ENCODE measurements around the gene MST1R.
"Not testable (repeated sequence)": the region's sequence is repeated elsewhere in the genome, so short reads cannot be mapped to it uniquely, and the experiment has no call there.

Gene MST1R

DNA sequence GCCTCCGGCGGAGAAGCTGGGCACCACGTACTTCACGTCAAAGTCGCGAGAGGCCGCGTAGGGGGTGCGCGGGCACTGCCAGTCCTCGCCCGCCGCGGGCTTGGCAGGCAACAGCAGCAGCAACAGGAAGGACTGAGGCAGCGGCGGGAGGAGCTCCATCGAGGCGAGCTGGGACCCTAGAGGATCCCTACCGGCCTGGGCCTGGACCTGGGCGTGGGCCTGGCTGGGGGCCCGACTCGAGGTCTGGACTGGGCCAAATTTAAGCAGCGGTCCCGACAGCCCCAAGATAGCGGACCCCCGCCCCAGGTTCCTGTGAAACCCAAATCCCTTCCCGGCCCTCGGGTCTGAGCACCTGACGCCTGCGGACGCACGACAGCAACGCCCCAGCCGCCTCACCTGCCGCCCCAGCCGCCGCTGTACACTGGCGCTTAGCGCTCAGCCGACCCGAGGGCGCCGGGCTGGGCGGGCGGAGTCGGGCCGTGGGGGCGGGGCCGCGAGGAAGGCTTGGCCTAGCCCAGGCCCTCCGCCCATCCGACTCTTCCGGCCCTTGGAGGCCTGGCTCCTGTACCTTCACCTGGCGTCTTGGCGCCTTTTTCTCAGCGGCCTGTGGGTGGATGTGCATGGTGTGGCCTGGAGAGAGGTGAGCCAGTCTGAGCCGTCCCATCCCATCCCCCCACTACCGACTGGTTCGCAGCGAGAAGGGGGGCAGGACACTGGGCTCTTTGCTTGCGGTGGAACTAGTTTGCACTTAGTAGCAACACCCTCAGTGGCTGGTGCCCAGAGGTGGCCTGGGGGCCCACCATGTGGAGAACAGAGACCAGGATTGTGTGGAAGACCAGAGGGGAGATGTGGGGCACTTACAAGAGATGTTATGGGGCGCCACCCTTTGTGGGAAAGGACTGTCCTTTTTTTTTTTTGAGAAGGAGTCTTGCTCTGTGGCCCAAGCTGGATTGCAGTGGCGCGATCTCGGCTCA, at the start of gene MST1R:
TSS of gene MST1R (minus strand) at position 423 of the 974 bp plus-strand sequence. CDS start at position 159, 264 bp downstream.
- peak; percentile 38 to 56 for DNase-seq (ENCODE audit: low read depth in 2 of 2, low spot score in 1 of 2)

DNA sequence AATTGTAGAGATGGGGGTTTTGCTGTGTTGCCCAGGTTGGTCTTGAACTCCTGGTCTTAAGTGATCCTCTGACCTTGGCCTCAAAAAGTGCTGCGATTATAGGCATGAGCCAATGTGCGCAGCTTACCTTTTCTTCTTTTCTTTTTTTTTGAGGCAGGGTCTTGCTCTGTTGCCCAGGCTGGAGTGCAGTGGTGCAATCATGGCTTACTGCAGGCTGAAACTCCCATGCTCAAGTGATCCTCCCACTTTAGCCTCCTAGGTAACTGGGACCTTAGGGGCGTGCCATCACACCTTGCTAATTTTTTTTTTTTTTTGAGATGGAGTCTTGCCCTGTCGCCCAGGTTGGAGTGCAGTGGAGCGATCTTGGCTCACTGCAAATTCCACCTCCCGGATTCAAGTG, 49.3 kb upstream of the MST1R start:
- DNase-seq (ENCODE audit: low read depth in 2 of 2, low spot score in 1 of 2): no peak

DNA sequence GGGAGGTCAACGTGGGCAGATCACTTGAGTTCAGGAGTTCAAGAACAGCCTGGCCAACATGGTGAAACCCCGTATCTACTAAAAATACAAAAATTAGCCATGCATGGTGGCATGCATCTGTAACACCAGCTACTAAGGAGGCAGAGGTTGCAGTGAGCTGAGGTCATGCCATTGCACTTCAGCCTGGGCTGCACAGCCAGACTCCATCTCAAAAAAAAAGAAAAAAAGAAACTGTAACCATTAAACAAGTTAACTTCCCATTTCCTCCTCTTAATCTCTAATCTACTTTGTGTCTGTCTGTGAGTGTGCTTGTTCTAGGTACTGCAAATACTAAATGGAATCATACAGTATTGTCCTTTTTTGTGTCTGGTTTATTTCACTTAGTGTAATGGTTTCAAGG, 39.0 kb upstream of the MST1R start:
- DNase-seq (ENCODE audit: low read depth in 2 of 2, low spot score in 1 of 2): no peak

DNA sequence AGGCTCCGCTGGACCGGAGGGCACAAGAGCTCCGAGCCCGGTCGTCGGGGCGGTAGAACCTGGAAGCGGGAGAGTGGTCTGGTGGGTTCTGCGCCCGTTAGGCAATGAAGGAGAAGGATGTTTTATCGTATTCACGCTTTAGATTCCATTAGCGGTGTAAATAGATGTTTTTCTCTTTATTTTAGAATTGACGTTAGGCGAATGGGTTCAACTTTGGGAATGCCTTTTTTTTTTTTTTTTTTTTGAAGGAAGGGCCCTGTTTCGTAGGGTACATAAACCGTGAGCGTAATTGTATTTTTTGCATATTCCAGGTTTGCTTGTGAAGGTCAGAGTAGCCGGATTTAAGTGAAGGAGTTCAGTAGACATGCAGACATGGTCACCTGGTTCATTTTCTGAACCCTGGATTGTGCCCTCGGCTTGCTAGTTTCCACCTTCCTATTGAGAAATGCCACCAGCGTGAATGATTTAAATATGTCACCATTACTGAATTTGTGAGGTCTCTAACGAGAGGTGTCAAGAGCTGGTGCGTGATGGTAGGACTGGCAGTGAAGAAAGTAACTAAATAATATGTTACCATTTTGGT, 37.1 kb upstream of the MST1R start:
- no peak for DNase-seq (ENCODE audit: low read depth in 2 of 2, low spot score in 1 of 2)

DNA sequence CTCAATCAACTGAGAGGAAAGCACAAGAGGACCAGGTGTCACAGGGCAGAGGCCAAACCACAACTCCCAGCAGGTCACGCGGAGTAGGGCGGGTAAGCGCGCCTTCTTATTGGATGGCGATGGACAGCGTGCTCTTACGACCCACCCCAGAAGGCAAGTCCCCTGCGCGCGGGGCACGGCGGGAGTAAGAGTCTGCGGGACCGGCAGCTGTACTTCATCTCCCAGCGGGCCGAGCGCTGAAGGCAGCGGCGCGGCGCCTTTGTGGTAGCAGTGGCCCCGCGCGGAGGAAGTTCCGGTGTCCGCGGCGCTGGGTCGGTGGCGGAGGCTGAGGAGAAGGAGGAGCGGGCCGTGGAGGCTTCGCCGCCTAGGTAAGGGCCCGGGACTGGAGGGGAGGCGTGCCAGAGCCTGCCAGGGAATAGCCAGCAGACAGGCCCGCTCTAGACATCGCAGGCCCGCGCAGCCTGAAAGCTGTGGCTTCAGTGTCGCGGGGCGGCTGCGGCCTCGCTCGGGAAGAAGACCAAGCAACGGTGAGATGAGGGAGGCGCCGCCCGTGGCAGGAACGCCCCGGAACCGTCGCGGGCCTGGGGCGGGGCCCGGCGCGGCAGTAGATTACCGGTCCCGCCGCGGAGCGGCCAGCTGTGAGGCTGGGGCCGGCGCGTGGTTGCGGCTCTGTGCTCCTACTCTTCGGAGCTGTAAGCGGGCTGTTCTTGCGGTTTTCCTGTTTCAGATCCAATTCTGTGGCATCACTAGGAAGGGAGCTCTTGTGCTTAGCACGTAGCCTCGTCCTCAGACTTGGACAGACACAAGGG, 36.4 kb upstream of the MST1R start, which contains the start of gene RBM6:
TSS of gene RBM6 (plus strand) at position 293 of the 809 bp plus-strand sequence. CDS start 22,492 bp downstream, outside the sequence.
- DNase-seq (ENCODE audit: low read depth in 2 of 2, low spot score in 1 of 2): peak; percentile 72 to 86

DNA sequence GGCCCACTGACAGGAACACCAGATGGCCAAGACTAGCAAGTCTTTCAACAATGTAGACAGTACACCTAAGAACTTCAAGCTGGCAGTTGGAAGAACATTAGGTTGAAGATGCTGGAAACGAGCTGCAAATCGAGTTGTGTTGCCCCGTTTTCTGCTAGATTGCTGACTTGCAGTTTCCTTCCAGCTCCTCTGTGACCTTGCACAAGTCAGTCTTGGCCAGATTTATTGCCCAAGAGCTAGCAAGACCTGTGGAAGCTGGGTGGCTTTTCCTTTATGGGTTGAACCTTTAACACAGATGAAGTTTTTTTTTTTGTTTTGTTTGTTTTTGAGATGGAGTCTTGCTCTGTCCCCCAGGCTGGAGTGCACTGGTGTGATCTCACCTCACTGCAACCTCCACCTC, 33.4 kb upstream of the MST1R start:
- DNase-seq (ENCODE audit: low read depth in 2 of 2, low spot score in 1 of 2): no peak

DNA sequence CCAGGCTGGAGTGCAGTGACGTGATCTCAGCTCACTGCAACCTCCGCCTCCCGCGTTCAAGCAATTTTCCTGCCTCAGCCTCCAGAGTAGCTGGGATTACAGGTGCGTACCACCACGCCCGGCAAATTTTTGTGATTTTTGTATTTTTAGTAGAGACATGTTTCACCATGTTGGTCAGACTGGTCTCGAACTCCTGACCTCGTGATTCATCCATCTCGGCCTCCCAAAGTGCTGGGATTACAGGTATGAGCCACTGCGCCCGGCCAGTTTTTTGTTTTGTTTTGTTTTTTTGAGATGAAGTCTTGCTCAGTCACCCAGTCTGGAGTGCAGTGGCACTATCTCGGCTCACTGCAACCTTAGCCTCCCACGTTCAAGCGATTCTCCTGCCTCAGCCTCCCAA, 28.6 kb upstream of the MST1R start:
- DNase-seq (ENCODE audit: low read depth in 2 of 2, low spot score in 1 of 2): not testable (repeated sequence)

DNA sequence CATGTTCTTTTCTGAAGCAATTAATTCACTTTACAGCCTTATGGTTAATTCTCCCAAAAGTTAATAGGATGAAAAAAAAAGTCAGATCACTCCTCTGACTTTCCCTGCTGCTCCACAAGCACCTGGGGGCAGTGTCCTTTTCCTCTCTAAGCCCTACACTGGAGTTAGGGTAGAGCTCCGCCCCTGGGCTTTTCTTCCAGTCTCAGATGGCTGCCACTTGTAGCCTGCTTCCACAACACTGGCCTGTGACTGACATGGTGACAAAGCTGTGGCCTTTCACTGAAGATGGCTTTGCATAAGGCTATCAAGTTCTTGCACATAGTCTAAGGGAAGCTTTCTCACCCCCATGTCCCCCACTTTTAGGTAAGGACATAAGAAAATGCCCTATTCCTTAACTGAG, 27.2 kb upstream of the MST1R start:
- no peak for DNase-seq (ENCODE audit: low read depth in 2 of 2, low spot score in 1 of 2)

DNA sequence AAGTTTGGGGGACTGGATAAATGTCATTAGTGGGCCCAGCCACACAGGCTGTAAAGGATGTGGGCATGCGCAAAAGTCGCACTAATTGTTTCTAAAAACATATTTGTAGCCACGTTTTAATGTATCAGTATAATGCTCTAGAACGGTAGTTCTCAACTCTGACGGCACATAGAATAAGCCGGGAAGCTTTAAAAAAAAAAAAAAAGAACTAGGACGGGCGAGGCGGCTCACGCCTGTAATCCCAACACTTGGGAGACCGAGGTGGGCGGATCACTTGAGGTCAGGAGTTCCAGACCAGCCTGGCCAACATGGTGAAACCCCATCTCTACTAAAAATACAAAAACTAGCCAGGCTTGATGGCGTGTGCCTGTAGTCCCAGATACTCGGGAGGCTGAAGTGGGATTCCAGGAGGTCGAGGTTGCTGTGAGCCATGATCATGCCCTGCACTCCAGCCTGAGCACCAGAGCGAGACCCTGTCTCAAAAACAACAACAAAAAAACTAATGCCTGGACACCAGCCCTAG, 26.6 kb upstream of the MST1R start:
- no peak for DNase-seq (ENCODE audit: low read depth in 2 of 2, low spot score in 1 of 2)

DNA sequence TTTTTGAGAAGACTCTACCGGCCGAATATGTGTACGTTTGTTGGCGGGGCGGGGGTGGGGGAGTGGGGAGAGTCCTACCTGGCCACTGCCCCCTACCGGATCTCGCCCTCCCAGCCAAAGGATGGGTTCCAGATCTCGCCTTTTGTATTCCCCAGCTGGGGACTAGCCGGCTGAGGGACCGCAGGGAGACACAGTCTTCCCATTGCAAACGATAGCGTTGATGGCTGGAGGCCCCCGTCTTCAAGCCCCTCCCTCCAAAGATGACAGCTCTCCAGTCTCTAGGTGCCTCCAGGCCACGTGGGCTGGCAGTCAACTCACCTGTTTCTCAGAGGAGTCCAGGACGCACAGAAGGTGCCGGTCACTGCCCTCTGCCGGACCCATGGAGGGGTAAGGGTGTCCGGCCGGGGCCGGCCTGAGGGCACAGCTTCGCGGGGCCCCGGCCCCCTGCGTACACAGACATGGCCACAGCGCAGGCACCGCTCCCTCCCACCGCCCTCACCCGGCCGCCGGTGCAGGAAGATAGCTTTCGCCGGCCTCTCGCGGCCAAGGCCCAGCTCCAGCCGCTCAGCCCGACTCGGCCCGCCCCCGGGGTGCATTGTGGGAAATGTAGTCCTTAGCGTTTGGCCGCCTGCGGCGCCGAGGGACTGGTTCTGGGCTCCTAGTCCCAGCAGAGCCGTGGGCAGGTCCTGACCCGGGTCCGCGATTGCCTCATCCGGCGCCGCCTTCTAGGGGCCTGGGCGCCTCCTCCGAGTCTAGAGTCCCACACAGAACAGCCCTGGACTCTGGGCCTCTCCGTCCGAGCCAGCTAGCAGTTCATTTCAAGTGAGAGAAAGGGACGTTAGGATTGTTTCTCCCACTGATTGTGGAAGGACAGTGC, 25.9 kb upstream of the MST1R start, which contains the start of gene MON1A:
TSS of gene MON1A (minus strand) at position 521 of the 877 bp plus-strand sequence. CDS start 16,465 bp downstream, outside the sequence.
- DNase-seq (ENCODE audit: low read depth in 2 of 2, low spot score in 1 of 2): peak; percentile 68

DNA sequence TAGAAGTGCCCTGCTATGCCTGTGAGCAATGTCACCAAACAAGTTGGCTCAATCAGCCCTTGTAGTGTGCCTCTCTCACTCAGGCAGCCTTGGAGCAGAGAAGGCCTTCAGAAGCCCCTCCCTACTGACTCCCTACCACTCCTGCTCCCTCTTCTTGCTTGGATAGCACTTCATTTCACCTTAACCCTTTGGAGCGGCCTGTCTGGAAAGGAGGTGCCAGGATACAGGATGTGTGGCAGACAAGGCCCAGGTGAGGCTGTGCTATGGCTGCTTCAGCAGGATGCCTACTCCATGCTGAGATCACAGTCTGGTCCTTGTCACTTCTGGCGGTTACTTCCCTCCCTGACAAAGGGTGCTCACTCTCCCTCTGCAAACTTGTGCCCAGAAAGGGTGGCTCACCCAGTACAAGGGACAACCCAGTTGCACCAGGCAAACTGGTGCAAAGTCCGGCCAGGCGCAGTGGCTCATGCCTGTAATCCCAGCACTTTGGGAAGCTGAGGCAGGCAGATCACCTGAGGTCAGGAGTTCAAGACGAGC, 24.9 kb upstream of the MST1R start:
- no peak for DNase-seq (ENCODE audit: low read depth in 2 of 2, low spot score in 1 of 2)

DNA sequence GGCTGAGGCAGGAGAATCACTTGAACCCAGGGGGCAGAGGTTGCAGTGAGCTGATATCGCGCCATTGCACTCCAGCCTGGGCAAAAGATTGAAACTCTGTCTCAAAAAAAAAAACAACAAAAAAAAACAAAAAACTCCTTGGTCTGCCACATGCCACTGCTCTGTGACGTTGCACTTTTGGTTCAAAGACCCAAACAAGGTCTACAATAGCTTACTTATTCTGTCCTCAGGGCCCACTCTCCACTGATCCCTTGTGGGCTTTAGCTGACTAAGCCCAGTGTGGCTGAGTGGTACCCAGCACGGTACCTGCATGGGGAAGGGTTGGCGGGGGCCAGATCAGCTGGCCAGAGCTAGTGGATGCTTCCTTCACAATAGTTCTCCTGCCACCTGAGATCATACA, 24.1 kb upstream of the MST1R start:
- no peak for DNase-seq (ENCODE audit: low read depth in 2 of 2, low spot score in 1 of 2)

DNA sequence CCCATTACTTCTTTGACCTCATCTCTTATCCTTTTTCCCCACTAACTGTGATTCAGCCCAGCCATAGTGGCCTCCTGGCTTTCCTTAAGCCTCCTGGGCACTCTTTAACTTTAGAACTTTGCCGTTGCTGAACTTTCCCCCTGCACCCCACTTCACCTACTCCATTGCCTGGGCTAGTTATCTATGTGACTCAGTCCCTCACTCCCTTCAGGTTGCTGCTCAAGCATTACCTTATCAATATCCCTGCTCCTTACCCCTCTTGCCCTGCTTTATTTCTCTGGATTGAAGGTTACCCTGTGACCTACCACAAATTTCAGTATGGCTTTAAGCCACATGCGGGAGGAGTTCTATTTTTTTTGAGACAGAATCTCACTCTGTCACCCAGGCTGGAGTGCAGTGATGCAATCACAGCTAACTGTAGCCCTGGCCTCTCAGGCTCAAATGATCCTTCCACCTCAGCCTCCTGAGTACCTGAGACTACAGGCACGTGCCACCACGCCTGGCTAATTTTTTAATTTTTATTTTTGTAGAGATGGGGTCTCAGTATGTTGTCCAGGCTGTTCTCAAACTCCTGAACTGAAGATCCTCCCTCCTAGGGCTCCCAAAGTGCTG, 22.6 kb upstream of the MST1R start:
- no peak for DNase-seq (ENCODE audit: low read depth in 2 of 2, low spot score in 1 of 2)

DNA sequence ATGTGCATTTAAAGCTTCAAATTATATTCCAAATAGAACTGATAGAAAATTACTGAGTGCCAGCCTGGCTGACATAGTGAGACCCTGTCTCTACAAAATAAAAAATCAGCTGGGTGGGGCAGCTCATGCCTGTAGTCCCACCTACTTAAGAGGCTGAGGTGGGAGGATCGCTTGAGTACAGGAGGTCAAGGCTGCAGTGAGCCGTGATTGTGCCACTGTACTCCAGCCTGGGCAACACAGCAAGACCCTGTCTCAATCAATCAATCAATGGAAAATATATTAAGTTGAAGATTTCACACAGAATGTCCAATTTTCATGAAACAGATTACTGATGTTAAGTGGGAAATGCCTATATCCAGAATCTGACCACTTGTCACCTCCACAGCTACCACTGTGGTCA, 21.8 kb upstream of the MST1R start:
- DNase-seq (ENCODE audit: low read depth in 2 of 2, low spot score in 1 of 2): no peak

DNA sequence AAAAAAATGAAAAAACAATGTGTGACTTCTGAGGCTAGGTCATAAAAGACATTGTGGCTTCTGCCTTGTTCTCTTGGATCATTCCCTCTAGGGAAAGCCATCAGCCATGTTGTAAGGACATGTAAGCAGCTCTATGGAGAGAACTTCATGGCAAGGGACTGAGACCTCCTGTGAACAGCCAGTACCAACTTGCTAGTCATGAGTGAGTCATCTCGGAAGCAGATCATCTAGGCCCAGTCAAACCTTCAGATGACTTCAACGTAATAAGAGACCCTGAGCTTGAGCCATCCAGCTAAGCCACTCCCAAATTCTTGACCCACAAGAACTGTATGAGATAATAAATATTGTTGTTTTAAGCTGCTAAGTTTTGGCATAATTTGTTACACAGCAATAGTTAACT, 21.0 kb upstream of the MST1R start:
- no peak for DNase-seq (ENCODE audit: low read depth in 2 of 2, low spot score in 1 of 2)

DNA sequence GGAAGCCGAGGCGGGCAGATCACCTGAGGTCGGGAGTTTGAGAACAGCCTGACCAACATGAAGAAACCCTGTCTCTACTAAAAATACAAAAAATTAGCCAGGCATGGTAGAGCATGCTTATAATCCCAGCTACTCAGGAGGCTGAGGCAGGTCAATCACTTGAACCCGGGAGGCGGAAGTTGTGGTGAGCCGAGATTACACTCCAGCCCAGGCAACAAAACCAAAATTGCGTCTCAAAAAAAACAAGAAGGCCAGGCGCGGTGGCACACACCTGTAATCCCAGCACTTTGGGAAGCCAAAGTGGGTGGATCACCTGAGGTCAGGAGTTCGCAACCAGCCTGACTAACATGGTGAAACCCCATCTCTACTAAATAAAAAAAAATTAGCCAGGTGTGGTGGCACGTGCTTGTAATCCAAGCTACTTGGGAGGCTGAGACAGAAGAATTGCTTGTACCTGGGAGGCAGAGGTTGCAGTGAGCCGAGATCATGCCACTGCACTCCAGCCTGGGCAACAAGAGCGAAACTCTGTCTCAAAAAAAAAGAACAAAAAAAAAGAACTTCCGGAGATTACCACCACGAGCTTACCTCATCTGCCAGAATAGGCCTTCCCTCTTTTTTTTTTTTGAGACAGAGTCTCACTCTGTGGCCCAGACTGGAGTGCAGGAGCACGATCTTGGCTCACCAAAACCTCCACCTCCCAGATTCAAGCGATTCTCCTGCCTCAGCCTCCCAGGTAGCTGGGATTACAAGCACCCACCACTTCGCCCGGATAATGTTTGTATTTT, 14.3 kb upstream of the MST1R start:
- DNase-seq (ENCODE audit: low read depth in 2 of 2, low spot score in 1 of 2): not testable (repeated sequence)

DNA sequence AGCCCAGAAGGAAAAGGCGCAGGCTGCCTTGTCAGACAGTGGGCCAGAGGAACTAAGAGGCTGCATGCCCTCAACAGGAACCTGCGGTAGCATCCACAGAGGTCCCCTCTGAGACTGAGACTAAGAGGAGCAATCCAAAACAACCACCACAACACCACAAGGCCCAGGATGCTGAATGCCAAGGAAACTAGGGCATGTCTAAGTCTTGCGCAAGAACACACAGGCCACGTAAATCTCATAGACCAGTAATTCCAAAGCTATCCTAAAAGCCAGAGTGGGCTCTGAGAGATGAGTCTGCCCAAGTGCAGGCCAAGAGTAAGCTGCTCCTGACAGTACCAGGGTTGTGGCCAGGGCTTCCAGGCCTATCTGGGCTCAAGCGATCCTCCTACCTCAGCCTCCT, 13.0 kb upstream of the MST1R start:
- DNase-seq (ENCODE audit: low read depth in 2 of 2, low spot score in 1 of 2): no peak

DNA sequence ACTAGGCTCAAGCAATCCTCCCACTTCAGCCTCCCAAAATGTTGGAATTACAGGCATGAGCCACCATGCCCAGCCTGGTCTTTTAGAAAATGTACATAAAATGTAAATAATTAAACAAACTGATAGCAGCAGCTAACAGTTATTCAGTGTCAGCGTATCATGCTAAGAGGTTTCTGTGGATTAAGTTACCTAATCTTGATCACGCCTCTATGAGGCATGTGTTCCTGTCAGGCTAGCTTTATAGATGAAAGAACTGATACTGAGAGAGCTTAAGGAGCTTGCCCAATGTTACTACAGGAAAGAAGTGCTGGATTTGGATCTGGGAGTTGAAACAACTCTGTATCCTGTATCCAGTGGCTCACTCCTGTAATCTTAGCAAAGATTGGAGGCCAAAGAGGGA, 11.2 kb upstream of the MST1R start:
- DNase-seq (ENCODE audit: low read depth in 2 of 2, low spot score in 1 of 2): no peak

DNA sequence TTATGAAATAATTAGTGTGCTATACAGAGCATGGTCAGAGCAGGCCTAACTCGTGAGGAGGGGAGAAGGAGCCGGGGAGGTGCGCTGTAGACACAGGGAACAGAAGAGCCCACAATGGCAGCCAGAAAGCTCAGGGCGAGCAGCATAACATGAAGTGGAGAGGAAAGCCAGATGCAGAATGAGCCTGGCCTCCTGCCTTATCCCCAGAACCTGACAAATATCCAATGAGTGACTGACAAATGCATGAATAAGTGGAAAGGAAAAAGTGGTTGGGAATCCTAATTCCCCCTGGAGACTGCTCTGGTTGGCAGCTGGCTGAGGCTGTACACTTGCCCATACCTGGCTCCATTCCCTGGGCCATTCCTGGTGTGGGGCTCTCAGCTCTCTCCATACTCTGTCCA, 9.2 kb upstream of the MST1R start:
- DNase-seq (ENCODE audit: low read depth in 2 of 2, low spot score in 1 of 2): no peak

All from stimulated activated CD8-positive, alpha-beta memory T cell treated with anti-CD3 and anti-CD28 coated beads, Interleukin-4, amount 100 ng/mL, for 1 hour (primary cell).